ENCODE measurements around the gene MORN3. TPM values are rescaled to one million over a fixed set of nuclear protein-coding genes. Genes with fewer than 3 reads are reported as not detected.

MORN3 gene
- total RNA-seq, 1 experiment from 2014 or later, result 0.37 TPM

DNA sequence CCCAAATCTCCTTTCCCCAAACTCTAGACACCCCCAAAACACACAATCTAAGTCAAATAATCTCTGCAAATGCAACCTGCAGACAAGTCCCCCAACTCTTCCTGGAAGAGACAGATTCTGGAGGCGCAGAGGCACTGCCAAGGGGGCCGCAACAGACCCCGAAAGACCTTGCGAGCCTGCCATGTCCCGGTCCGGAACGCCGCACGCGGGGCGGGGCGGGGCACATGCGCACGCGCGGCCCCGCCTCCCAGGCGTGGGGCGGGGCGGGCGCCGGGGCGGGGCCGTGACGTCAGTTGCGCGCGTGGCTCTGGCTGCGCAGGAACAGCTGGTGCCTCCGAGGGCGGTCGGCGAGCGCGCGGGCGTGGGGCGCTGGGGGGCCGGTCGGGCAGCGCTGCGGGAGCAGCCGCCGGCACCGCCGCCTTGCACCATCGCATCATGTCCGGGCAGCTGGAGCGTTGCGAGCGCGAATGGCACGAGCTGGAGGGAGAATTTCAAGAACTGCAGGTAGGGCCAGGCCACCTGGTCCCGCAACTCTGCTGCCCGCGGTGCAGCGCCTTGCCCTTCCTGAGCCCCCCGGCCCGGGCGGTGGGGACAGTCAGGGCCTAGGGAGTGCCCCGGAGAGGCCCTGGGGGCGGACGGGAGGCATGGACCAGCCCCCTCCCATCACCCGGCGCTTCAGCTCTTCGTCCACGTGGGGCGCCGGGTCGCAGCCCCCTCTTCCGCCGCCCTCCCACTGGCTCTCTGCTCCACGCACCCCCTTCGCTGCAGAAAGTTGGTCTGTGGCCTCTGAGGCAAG lies 43.2 kb upstream of the MORN3 start, which contains the start of gene TMEM120B (continued):
- 0 out of 2 replicates have a peak, but pooled peaks have one; percentile 9 for TF ChIP-seq FOXP1 (CRISPR knock-in tag; IDR thresholded peaks at IDR 0.05; ENCODE audit: borderline replicate concordance)
- TF ChIP-seq, protein P1, sequence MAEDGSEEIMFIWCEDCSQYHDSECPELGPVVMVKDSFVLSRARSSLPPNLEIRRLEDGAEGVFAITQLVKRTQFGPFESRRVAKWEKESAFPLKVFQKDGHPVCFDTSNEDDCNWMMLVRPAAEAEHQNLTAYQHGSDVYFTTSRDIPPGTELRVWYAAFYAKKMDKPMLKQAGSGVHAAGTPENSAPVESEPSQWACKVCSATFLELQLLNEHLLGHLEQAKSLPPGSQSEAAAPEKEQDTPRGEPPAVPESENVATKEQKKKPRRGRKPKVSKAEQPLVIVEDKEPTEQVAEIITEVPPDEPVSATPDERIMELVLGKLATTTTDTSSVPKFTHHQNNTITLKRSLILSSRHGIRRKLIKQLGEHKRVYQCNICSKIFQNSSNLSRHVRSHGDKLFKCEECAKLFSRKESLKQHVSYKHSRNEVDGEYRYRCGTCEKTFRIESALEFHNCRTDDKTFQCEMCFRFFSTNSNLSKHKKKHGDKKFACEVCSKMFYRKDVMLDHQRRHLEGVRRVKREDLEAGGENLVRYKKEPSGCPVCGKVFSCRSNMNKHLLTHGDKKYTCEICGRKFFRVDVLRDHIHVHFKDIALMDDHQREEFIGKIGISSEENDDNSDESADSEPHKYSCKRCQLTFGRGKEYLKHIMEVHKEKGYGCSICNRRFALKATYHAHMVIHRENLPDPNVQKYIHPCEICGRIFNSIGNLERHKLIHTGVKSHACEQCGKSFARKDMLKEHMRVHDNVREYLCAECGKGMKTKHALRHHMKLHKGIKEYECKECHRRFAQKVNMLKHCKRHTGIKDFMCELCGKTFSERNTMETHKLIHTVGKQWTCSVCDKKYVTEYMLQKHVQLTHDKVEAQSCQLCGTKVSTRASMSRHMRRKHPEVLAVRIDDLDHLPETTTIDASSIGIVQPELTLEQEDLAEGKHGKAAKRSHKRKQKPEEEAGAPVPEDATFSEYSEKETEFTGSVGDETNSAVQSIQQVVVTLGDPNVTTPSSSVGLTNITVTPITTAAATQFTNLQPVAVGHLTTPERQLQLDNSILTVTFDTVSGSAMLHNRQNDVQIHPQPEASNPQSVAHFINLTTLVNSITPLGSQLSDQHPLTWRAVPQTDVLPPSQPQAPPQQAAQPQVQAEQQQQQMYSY (CRISPR knock-in tag; IDR thresholded peaks at IDR 0.05), result no peak
- TF ChIP-seq ZNF232 (CRISPR knock-in tag; IDR thresholded peaks at IDR 0.05), result 0 out of 2 replicates have a peak, but pooled peaks have one; percentile 23
- TF ChIP-seq NFYB (CRISPR knock-in tag; conservative IDR thresholded peaks at IDR 0.05; ENCODE audit: low read depth), result no peak
- TF ChIP-seq KAT7 (CRISPR knock-in tag; IDR thresholded peaks at IDR 0.05; ENCODE audit: borderline replicate concordance), result peak; percentile 61; the same call in 1 of the 2 replicates
- TF ChIP-seq, protein P2, sequence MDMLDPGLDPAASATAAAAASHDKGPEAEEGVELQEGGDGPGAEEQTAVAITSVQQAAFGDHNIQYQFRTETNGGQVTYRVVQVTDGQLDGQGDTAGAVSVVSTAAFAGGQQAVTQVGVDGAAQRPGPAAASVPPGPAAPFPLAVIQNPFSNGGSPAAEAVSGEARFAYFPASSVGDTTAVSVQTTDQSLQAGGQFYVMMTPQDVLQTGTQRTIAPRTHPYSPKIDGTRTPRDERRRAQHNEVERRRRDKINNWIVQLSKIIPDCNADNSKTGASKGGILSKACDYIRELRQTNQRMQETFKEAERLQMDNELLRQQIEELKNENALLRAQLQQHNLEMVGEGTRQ (CRISPR knock-in tag; IDR thresholded peaks at IDR 0.05), result peak; percentile 56
- TF ChIP-seq CREM (CRISPR knock-in tag; IDR thresholded peaks at IDR 0.05), result 0 out of 2 replicates have a peak, but pooled peaks have one; percentile 64
- no peak for TF ChIP-seq ZNF263 (CRISPR knock-in tag; IDR thresholded peaks at IDR 0.05; ENCODE audit: low read depth)
- TF ChIP-seq ZNF121 (CRISPR knock-in tag; IDR thresholded peaks at IDR 0.05), result peak; percentile 71
- TF ChIP-seq FOXP4 (CRISPR knock-in tag; IDR thresholded peaks at IDR 0.05), result peak; percentile 76; the same call in 1 of the 2 replicates

- peak overlapping the region; percentile 96 for H3K27ac Mint-ChIP-seq
- peak overlapping the region; percentile 90 for H3K4me3 Mint-ChIP-seq
- H3K36me3 Mint-ChIP-seq, result peaks cover 8% of the 10 kb centered on the region
- POLR2A ChIA-PET, result interaction anchor here (0.5 to 1.9 kb wide), 6 partner anchors 82 to 555 kb away, joined by 3 to 11 read pairs (median 5); partner anchors contain the start of gene RHOF
- peaks cover 32% of the 10 kb centered on the region for H3K4me1 Mint-ChIP-seq
- CTCF ChIA-PET, result interaction anchor here (0.9 to 3.5 kb wide), 18 partner anchors 12 to 270 kb away, joined by 3 to 32 read pairs (median 6); partner anchors contain the start of gene RHOF
- DNase-seq (ENCODE audit: low spot score), result peak; percentile 28
- no peaks in the 10 kb centered on the region for H3K27me3 Mint-ChIP-seq (ENCODE audit: low read depth)
- H3K9me3 Mint-ChIP-seq, result no peaks in the 10 kb centered on the region
- ATAC-seq, result peak; percentile 41
- TF ChIP-seq NR2C2 (CRISPR knock-in tag; IDR thresholded peaks at IDR 0.05) (no peak), RELA (CRISPR knock-in tag; IDR thresholded peaks at IDR 0.05; ENCODE audit: borderline replicate concordance) (no peak), ZNF416 (CRISPR knock-in tag; IDR thresholded peaks at IDR 0.05) (no peak), ATF2 (CRISPR knock-in tag; IDR thresholded peaks at IDR 0.05; ENCODE audit: borderline replicate concordance, low read depth) (no peak), ZNF219 (CRISPR knock-in tag; IDR thresholded peaks at IDR 0.05; ENCODE audit: borderline replicate concordance) (no peak), MYBL2 (CRISPR knock-in tag; IDR thresholded peaks at IDR 0.05) (no peak), FOXP1 (CRISPR knock-in tag; IDR thresholded peaks at IDR 0.05; ENCODE audit: borderline replicate concordance) (no peak), GABPB1 (CRISPR knock-in tag; IDR thresholded peaks at IDR 0.05) (no peak), ZNF121 (CRISPR knock-in tag; IDR thresholded peaks at IDR 0.05) (no peak), TCF7 (CRISPR knock-in tag; IDR thresholded peaks at IDR 0.05; ENCODE audit: low read depth) (no peak), IRF2 (CRISPR knock-in tag; IDR thresholded peaks at IDR 0.05; ENCODE audit: borderline replicate concordance, low read depth) (no peak), ZSCAN18 (CRISPR knock-in tag; IDR thresholded peaks at IDR 0.05) (no peak), CTCF (IDR thresholded peaks at IDR 0.05) (no peak)
- TF ChIP-seq, protein P3, sequence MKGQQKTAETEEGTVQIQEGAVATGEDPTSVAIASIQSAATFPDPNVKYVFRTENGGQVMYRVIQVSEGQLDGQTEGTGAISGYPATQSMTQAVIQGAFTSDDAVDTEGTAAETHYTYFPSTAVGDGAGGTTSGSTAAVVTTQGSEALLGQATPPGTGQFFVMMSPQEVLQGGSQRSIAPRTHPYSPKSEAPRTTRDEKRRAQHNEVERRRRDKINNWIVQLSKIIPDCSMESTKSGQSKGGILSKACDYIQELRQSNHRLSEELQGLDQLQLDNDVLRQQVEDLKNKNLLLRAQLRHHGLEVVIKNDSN (CRISPR knock-in tag; IDR thresholded peaks at IDR 0.05), result no peak
- TF ChIP-seq, protein P4, sequence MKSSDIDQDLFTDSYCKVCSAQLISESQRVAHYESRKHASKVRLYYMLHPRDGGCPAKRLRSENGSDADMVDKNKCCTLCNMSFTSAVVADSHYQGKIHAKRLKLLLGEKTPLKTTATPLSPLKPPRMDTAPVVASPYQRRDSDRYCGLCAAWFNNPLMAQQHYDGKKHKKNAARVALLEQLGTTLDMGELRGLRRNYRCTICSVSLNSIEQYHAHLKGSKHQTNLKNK (CRISPR knock-in tag; IDR thresholded peaks at IDR 0.05), result no peak
These were observed 42.7 kb upstream of the MORN3 start for GRCh38 chr12:121712190-121712460.

All from WTC11 (cell line).